Suprapubic skin (tissue), 4 donors: Measurements from ENCODE around the gene PRMT3. TPM values are rescaled to one million over a fixed set of nuclear protein-coding genes. Genes with fewer than 3 reads are reported as not detected.

Experiments used
- DNase-seq, 2 donors: peaks; one replicate each; pipeline ENCODE4 v3.0.0-alpha.2; 2019; ENCODE audit warnings: low spot score in 2 of 2
- H3K27ac ChIP-seq: fragments of 200-600 bp; sonication (generic); one replicate; pipeline ENCODE4 v1.5.1; 2019
- H3K27me3 ChIP-seq: fragments of 200-600 bp; sonication (generic); one replicate; pipeline ENCODE4 v1.5.1; 2019
- H3K36me3 ChIP-seq: fragments of 200-600 bp; sonication (generic); one replicate; pipeline ENCODE4 v1.5.1; 2019
- H3K4me1 ChIP-seq: fragments of 200-600 bp; sonication (generic); one replicate; pipeline ENCODE4 v1.5.1; 2019
- H3K4me3 ChIP-seq: fragments of 200-600 bp; sonication (generic); one replicate; pipeline ENCODE4 v1.5.1; 2019; ENCODE audit warnings: mild to moderate bottlenecking
- H3K9me3 ChIP-seq: fragments of 200-600 bp; sonication (generic); one replicate; pipeline ENCODE4 v1.5.1; 2019
- CTCF ChIP-seq, 2 donors: fragments of 200-600 bp in 1 of 2; fragments of 450-650 bp in 1 of 2; sonication (generic) in 1 of 2; IDR thresholded peaks; one replicate each; pipeline ENCODE4 v1.5.1; 2016 to 2019; ENCODE audit warnings: antibody characterized with exemption in 2 of 2, mild to moderate bottlenecking in 1 of 2, moderate library complexity in 1 of 2
- EP300 ChIP-seq: sonication (generic); formaldehyde crosslinking; IDR thresholded peaks from one replicate; pipeline ENCODE4 v1.6.1; 2017; ENCODE audit warnings: antibody characterized with exemption
- POLR2A ChIP-seq, 2 donors: fragments of 450-650 bp; IDR thresholded peaks; one replicate each; pipeline ENCODE4 v1.6.1; 2017; ENCODE audit warnings: antibody characterized with exemption in 2 of 2, mild to moderate bottlenecking in 2 of 2, moderate library complexity in 2 of 2
- POLR2AphosphoS5 ChIP-seq, 3 donors: sonication (generic); formaldehyde crosslinking; IDR thresholded peaks; one replicate each; pipeline ENCODE4 v1.6.1; 2017; ENCODE audit warnings: antibody characterized with exemption in 3 of 3
- WGBS: methylation state at CpG from one replicate; pipeline ENCODE4 v1.1.5; 2018; 5-methylcytosine and 5-hydroxymethylcytosine counted together
- total RNA-seq, 4 donors: library from RNA; depleted of rRNA; stranded (reverse); fragments of >200 nt; gene quantifications; one replicate each; pipeline ENCODE4 v1.1.0, GENCODE V29; 2016

PRMT3 gene
- total RNA-seq, 4 donors from 2014 or later: 13.3 to 19.7 (median 15.5) TPM

GRCh38 chr11:20512869-20513268 is 125.4 kb downstream of the PRMT3 start:
- Histone ChIP-seq H3K9me3 (no peaks in the 10 kb centered on the region), H3K36me3 (peaks cover 7% of the 10 kb centered on the region), H3K4me3 (no peak overlapping the region), H3K27ac (no peak overlapping the region), H3K4me1 (no peaks in the 10 kb centered on the region), H3K27me3 (no peaks in the 10 kb centered on the region)
- 97% methylated on average over 4 of the region's 4 CpGs for WGBS
- TF ChIP-seq EP300: no peak
- TF ChIP-seq CTCF (IDR thresholded peaks at IDR 0.05): no peak
- TF ChIP-seq POLR2A (IDR thresholded peaks at IDR 0.05): no peak
- TF ChIP-seq POLR2AphosphoS5 (IDR thresholded peaks at IDR 0.05): no peak
- no peak for DNase-seq

GRCh38 chr11:20518323-20518834 is 130.9 kb downstream of the PRMT3 start:
- Histone ChIP-seq H3K4me1 (no peaks in the 10 kb centered on the region), H3K27ac (no peak overlapping the region), H3K36me3 (no peaks in the 10 kb centered on the region), H3K4me3 (no peak overlapping the region), H3K27me3 (peaks cover 4% of the 10 kb centered on the region), H3K9me3 (no peaks in the 10 kb centered on the region)
- DNase-seq: no peak
- WGBS: 91% methylated on average over 7 of the region's 7 CpGs
- TF ChIP-seq CTCF (IDR thresholded peaks at IDR 0.05) (no peak), POLR2A (IDR thresholded peaks at IDR 0.05) (no peak), POLR2AphosphoS5 (IDR thresholded peaks at IDR 0.05) (no peak), EP300 (no peak)

GRCh38 chr11:20522536-20522935 is 135.0 kb downstream of the PRMT3 start:
- Histone ChIP-seq H3K4me3 (no peak overlapping the region), H3K4me1 (no peaks in the 10 kb centered on the region), H3K9me3 (no peaks in the 10 kb centered on the region), H3K27me3 (peaks cover 4% of the 10 kb centered on the region), H3K36me3 (no peaks in the 10 kb centered on the region), H3K27ac (no peak overlapping the region)
- WGBS: 44% methylated on average over 1 of the region's 1 CpG
- TF ChIP-seq POLR2AphosphoS5 (IDR thresholded peaks at IDR 0.05): no peak
- TF ChIP-seq EP300: no peak
- TF ChIP-seq CTCF (IDR thresholded peaks at IDR 0.05): no peak
- no peak for TF ChIP-seq POLR2A (IDR thresholded peaks at IDR 0.05)
- no peak for DNase-seq

- WGBS: 82% methylated on average over 5 of the region's 5 CpGs
- H3K4me3 ChIP-seq: no peak overlapping the region
- no peaks in the 10 kb centered on the region for H3K4me1 ChIP-seq
- TF ChIP-seq CTCF (IDR thresholded peaks at IDR 0.05): no peak
- no peak for TF ChIP-seq POLR2AphosphoS5 (IDR thresholded peaks at IDR 0.05)
- no peak for TF ChIP-seq POLR2A (IDR thresholded peaks at IDR 0.05)
- no peak for TF ChIP-seq EP300
- H3K9me3 ChIP-seq: no peaks in the 10 kb centered on the region
- H3K27ac ChIP-seq: no peak overlapping the region
- H3K27me3 ChIP-seq: peaks cover 4% of the 10 kb centered on the region
- DNase-seq: no peak
- H3K36me3 ChIP-seq: no peaks in the 10 kb centered on the region
Observed at GRCh38 chr11:20529757-20530156, 142.2 kb downstream of the PRMT3 start.

GRCh38 chr11:20530942-20531703 is 143.6 kb downstream of the PRMT3 start:
- Histone ChIP-seq H3K36me3 (no peaks in the 10 kb centered on the region), H3K4me3 (no peak overlapping the region), H3K27me3 (peaks cover 4% of the 10 kb centered on the region), H3K4me1 (no peaks in the 10 kb centered on the region), H3K9me3 (no peaks in the 10 kb centered on the region), H3K27ac (no peak overlapping the region)
- 53% methylated on average over 13 of the region's 13 CpGs for WGBS
- no peak for DNase-seq
- no peak for TF ChIP-seq POLR2AphosphoS5 (IDR thresholded peaks at IDR 0.05)
- no peak for TF ChIP-seq POLR2A (IDR thresholded peaks at IDR 0.05)
- no peak for TF ChIP-seq CTCF (IDR thresholded peaks at IDR 0.05)
- no peak for TF ChIP-seq EP300
